B cell (primary cell): ENCODE measurements around the gene FOXN3.

ENCODE experiments used
- CTCF ChIP-seq: fragments of 200-600 bp; IDR thresholded peaks from one replicate; pipeline ENCODE4 v1.8.0; 2022; ENCODE audit warnings: antibody characterized with exemption, mild to moderate bottlenecking
- EZH2 ChIP-seq: IDR thresholded peaks from 2 replicates; pipeline ENCODE4 v1.6.1; 2012; ENCODE audit warnings: borderline replicate concordance, low read depth, mild to moderate bottlenecking, moderate library complexity, low read length; ENCODE audit not compliant: insufficient read depth, poor library complexity, severe bottlenecking

- no peak for TF ChIP-seq CTCF
- TF ChIP-seq EZH2 = no peak
These were observed 290.6 kb downstream of the FOXN3 start for GRCh38 chr14:89126461-89126860.
